C4-2B (cell line): ENCODE data around the gene ZSCAN18.

ENCODE experiments used
- ZFX ChIP-seq: fragments of 450-650 bp; IDR thresholded peaks from 2 replicates; pipeline ENCODE4 v1.6.1; 2017
- TF ChIP-seq, protein P1 (sequence below): fragments of 450-650 bp; conservative IDR thresholded peaks from 2 replicates; pipeline ENCODE4 v1.5.1; 2017; ENCODE audit warnings: mild to moderate bottlenecking

- TF ChIP-seq, protein P1, sequence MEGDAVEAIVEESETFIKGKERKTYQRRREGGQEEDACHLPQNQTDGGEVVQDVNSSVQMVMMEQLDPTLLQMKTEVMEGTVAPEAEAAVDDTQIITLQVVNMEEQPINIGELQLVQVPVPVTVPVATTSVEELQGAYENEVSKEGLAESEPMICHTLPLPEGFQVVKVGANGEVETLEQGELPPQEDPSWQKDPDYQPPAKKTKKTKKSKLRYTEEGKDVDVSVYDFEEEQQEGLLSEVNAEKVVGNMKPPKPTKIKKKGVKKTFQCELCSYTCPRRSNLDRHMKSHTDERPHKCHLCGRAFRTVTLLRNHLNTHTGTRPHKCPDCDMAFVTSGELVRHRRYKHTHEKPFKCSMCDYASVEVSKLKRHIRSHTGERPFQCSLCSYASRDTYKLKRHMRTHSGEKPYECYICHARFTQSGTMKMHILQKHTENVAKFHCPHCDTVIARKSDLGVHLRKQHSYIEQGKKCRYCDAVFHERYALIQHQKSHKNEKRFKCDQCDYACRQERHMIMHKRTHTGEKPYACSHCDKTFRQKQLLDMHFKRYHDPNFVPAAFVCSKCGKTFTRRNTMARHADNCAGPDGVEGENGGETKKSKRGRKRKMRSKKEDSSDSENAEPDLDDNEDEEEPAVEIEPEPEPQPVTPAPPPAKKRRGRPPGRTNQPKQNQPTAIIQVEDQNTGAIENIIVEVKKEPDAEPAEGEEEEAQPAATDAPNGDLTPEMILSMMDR = no peak
- no peak for TF ChIP-seq ZFX
These were observed 44.4 kb downstream of the ZSCAN18 start for GRCh38 chr19:58053480-58054156.
